RWPE1 (cell line): ENCODE data around the gene ELAC2.
"Not testable (repeated sequence)": the region's sequence is repeated elsewhere in the genome, so short reads cannot be mapped to it uniquely, and the experiment has no call there.

Source experiments
- CTCF ChIA-PET: fragments of 350-600 bp; sonication (Branson Sonifier 250); formaldehyde crosslinking; extraction: SDS; loops from one replicate; lab custom pipeline; 2021; lab: Yijun Ruan, JAX
- POLR2A ChIA-PET: fragments of 400-600 bp; formaldehyde crosslinking; extraction: SDS; loops from one replicate; lab custom pipeline; 2020; ENCODE audit warnings: antibody characterized with exemption; ENCODE audit not compliant: low non-redundant PET; lab: Yijun Ruan, JAX
- DNase-seq: peaks from one replicate; pipeline ENCODE4 v3.0.0; 2012; ENCODE audit warnings: low spot score
- H3K27ac ChIP-seq: fragments of 450-650 bp; 2 replicates; pipeline ENCODE4 v1.5.1; 2017
- CTCF ChIP-seq: fragments of 450-650 bp; conservative IDR thresholded peaks from 2 replicates; pipeline ENCODE4 v1.5.1; 2017; ENCODE audit warnings: low read depth, mild to moderate bottlenecking

Gene ELAC2

DNA sequence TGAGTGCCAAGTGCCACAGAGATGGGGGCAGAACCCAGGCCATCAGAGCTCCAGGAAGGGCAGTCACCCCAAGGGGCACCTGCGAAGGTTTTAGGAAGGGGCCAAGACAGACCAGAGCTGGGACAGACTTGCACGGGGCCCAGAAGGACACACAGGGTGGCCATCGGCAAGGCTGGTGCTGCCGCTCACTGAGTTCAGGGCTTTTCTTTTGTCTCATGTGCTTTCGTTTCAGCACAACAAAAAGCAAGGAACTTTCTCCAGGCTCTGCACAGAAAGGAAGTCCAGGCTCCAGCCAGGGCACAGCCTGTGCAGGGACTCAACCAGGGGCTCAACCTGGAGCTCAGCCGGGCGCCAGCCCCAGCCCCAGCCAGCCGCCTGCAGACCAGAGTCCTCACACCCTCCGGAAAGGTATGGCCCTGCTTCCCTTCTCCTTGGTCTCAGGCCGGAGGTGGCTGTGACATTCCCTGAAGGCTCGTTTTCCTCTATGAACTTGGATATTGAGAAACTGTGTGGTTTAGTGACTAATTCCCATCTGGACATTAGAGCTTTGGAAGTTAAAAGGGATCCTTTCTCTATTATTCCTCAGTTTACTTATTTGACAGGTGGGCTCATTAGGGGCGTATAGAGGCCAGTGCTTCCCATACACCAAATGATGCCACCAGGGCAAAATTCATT lies 37.9 kb downstream of the ELAC2 start:
- POLR2A ChIA-PET, result no interaction called here

DNA sequence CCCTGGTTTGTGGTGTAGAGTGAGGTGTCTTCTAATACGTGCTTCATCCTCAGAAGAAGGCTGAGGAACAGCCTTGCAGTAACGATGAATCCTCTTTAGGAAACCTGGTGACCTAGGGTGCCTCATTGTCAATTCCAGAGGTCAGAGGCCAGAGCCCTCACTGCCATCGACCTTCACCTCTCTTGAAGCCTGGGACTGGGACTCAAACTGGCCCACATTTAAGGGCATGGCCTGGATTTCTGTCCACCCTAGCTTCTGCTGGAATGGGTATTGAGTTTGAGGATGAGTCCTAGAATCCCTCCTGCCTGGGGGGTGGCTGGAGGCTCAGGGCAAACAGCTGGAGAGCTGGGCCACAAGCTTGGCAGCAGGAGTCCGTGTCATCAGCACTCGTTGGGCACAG lies 38.6 kb downstream of the ELAC2 start:
- POLR2A ChIA-PET, result no interaction called here
- no peak overlapping the region for H3K27ac ChIP-seq

More for the DNA sequence above, 37.9 kb downstream of the ELAC2 start:
- TF ChIP-seq CTCF, result no peak
- H3K27ac ChIP-seq, result no peak overlapping the region
- no peak for DNase-seq
- CTCF ChIA-PET, result interaction anchor here (0.9 kb wide), 1 partner anchor 24 kb away, joined by 3 read pairs; no protein-coding TSS in a partner anchor

DNA sequence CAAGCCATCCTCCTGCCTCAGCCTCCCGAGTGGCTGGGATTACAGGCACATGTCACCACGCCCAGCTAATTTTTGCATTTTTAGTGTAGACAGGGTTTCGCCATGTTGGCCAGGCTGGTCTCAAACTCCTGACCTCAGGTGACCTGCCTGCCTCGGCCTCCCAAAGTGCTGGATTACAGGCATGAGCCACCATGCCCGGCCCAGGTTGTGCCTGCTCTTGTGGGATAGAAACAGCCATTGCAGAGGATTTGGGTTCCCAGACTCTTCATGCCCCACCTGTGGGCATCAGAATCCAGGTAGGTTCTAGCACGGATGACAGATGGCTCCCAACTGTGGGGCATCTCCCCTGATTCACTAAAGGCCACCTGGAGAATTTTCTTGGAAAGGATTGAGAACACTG lies 39.0 kb downstream of the ELAC2 start:
- DNase-seq, CTCF ChIA-PET, POLR2A ChIA-PET, H3K27ac ChIP-seq: not testable (repeated sequence)

More for the DNA sequence above, 38.6 kb downstream of the ELAC2 start:
- DNase-seq, result no peak
- CTCF ChIA-PET, result no interaction called here
- TF ChIP-seq CTCF, result no peak

GRCh38 chr17:12977008-12977751 lies 40.6 kb downstream of the ELAC2 start:
- CTCF ChIA-PET, result no interaction called here
- POLR2A ChIA-PET, result no interaction called here
- TF ChIP-seq CTCF, result no peak
- no peak for DNase-seq
- no peak overlapping the region for H3K27ac ChIP-seq

DNA sequence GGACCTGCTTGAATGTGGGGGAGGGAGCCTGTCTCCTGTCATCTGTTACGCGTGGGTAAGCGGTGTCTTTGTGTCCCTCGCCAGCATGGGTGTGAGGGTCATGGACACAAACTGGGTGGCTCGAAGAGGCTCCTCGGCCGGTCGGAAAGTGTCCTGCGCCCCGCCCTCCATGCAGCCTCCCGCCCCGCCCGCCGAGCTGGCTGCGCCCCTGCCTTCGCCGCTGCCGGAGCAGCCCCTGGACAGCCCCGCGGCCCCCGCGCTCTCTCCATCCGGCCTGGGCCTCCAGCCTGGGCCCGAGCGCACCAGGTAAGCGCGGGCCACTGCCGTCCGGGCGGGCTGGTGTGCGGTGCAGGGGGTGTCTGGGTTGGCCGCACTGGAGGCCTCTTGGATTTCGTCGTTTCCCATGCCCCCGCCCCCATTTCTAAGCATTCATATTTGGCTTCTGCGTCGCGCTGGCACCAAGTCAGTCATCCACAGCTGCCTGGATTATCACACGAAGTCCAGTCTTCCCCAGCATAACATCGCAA lies 43.8 kb downstream of the ELAC2 start:
- POLR2A ChIA-PET, result no interaction called here
- CTCF ChIA-PET, result interaction anchor here (0.6 kb wide), 1 partner anchor 231 kb away, joined by 3 read pairs; no protein-coding TSS in a partner anchor
- no peak for TF ChIP-seq CTCF

DNA sequence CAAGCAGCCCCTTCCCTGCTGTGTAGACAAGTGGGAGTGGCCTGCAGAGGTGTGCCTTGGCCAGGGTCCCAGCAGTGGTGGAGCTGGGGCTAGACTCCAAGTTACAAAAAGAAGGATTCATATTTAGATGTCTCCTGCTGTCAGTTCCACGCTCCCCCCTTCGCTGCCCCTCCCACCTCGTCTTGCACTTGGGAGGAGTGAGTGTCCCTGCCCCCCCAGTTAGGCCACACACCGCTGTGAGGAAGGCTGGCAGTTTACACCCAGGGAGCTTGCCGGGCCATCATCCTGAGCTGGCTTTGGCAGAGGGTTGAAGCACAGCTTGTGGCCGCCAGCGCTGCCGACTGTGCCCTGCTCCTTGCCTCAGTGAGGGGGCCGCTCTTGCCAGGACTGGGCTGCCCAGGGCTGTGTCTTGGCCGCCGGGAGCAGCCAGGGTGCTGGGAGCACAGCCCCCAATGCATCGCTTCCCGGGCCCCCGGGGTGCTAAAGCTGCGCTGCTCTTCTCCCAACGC lies 44.3 kb downstream of the ELAC2 start:
- DNase-seq, result no peak
- ChIA-PET POLR2A (no interaction called here), CTCF (interaction anchor here (0.6 kb wide), 1 partner anchor 231 kb away, joined by 3 read pairs; no protein-coding TSS in a partner anchor)
- no peak overlapping the region for H3K27ac ChIP-seq
- TF ChIP-seq CTCF, result no peak

More for the DNA sequence above, 43.8 kb downstream of the ELAC2 start:
- H3K27ac ChIP-seq, result no peak overlapping the region
- no peak for DNase-seq
